KBM-7 (cell line): Measurements from ENCODE around the gene COMMD3.
A peak's percentile ranks its signal among the peaks of the same experiment; 100 is the strongest.

Experiments
- DNase-seq: peaks from one replicate; pipeline ENCODE4 v3.0.0-alpha.2; 2015
- in situ Hi-C: fragments of 300-500 bp; cut with MboI; formaldehyde crosslinking; loops from 2 replicates; pipeline ENCODE4 v1.14.3; 2020; ENCODE audit warnings: low sequenced_read_pairs, low pct_unique_long_range_greater_than_20kb, mixed read lengths

The COMMD3 gene

GRCh38 chr10:22318772-22319171, 2.6 kb downstream of the COMMD3 start:
- in situ Hi-C loops: no loop called here
- DNase-seq: no peak

GRCh38 chr10:22319547-22319979, 3.4 kb downstream of the COMMD3 start:
- DNase-seq: no peak
- in situ Hi-C loops: no loop called here

GRCh38 chr10:22319980-22320558, 3.9 kb downstream of the COMMD3 start:
- in situ Hi-C loops: no loop called here
- DNase-seq: peak; percentile 58

- DNase-seq: no peak
Observed at GRCh38 chr10:22320591-22321155, 4.5 kb downstream of the COMMD3 start, which contains the start of gene BMI1. TSS of gene BMI1 (plus strand) at chr10:22321099. CDS start at chr10:22326450, 5,351 bp downstream.

GRCh38 chr10:22321156-22321923, 5.2 kb downstream of the COMMD3 start:
- in situ Hi-C loops: no loop called here
- DNase-seq: peak; percentile 80

More at GRCh38 chr10:22320591-22321155, 4.5 kb downstream of the COMMD3 start, which contains the start of gene BMI1:
- in situ Hi-C loops: no loop called here

- in situ Hi-C loops: no loop called here
- DNase-seq: no peak
Observed at GRCh38 chr10:22321924-22322640, 5.9 kb downstream of the COMMD3 start.

GRCh38 chr10:22322641-22323160, 6.5 kb downstream of the COMMD3 start:
- in situ Hi-C loops: no loop called here
- DNase-seq: no peak

- in situ Hi-C loops: no loop called here
- DNase-seq: no peak
Observed at GRCh38 chr10:22323538-22324305, 7.5 kb downstream of the COMMD3 start.

- in situ Hi-C loops: no loop called here
- no peak for DNase-seq
Observed at GRCh38 chr10:22324413-22324812, 8.2 kb downstream of the COMMD3 start.

GRCh38 chr10:22324893-22325271, 8.7 kb downstream of the COMMD3 start:
- in situ Hi-C loops: no loop called here
- no peak for DNase-seq

GRCh38 chr10:22325272-22326144, 9.3 kb downstream of the COMMD3 start:
- peak; percentile 71 for DNase-seq
- in situ Hi-C loops: no loop called here

GRCh38 chr10:22326145-22326702, 10.0 kb downstream of the COMMD3 start:
- no peak for DNase-seq
- in situ Hi-C loops: no loop called here

- DNase-seq: no peak
- in situ Hi-C loops: no loop called here
Observed at GRCh38 chr10:22329150-22329549, 13.0 kb downstream of the COMMD3 start.

GRCh38 chr10:22332116-22332692, 16.0 kb downstream of the COMMD3 start:
- in situ Hi-C loops: no loop called here
- DNase-seq: no peak

- DNase-seq: no peak
- in situ Hi-C loops: no loop called here
Observed at GRCh38 chr10:22333167-22333974, 17.2 kb downstream of the COMMD3 start.

GRCh38 chr10:22333975-22334282, 17.7 kb downstream of the COMMD3 start:
- DNase-seq: no peak
- in situ Hi-C loops: no loop called here
